HG02678 (cell line): ENCODE measurements around the gene KCND1.
"Not testable (repeated sequence)": the region's sequence is repeated elsewhere in the genome, so short reads cannot be mapped to it uniquely, and the experiment has no call there.

Experiments used
- ATAC-seq: cut with Tn5 transposase; IDR thresholded peaks from one replicate; pipeline ENCODE4 v1.9.1; 2021; ENCODE audit warnings: mild to moderate bottlenecking, moderate library complexity; ENCODE audit not compliant: unreplicated experiment

KCND1 gene

GRCh38 chrX:48971249-48972219 lies at the start of gene KCND1:
Gene KCND1, minus strand, starts transcription at chrX:48971844. Its CDS starts 1,573 bp downstream, at chrX:48970271.
- ATAC-seq, result no peak

GRCh38 chrX:49019599-49020249 lies 48.1 kb upstream of the KCND1 start:
- ATAC-seq, result no peak

GRCh38 chrX:49019050-49019449 lies 47.4 kb upstream of the KCND1 start:
- ATAC-seq, result no peak

GRCh38 chrX:49003696-49004095 lies 32.1 kb upstream of the KCND1 start:
- no peak for ATAC-seq

- ATAC-seq, result peak; percentile 82
Measured at GRCh38 chrX:49002091-49002935, 30.7 kb upstream of the KCND1 start, which contains the start of gene GRIPAP1. Gene GRIPAP1, minus strand, starts transcription at chrX:49002264. Its CDS starts 35 bp downstream, at chrX:49002229.

GRCh38 chrX:49001521-49002090 lies 30.0 kb upstream of the KCND1 start:
- ATAC-seq, result peak; percentile 33

- no peak for ATAC-seq
Measured at GRCh38 chrX:49000636-49001035, 29.0 kb upstream of the KCND1 start.

GRCh38 chrX:48999030-48999429 lies 27.4 kb upstream of the KCND1 start:
- ATAC-seq, result no peak

- ATAC-seq, result no peak
Measured at GRCh38 chrX:48998391-48998790, 26.7 kb upstream of the KCND1 start.

- ATAC-seq, result no peak
Measured at GRCh38 chrX:48997865-48998264, 26.2 kb upstream of the KCND1 start.

- no peak for ATAC-seq
Measured at GRCh38 chrX:48997455-48997854, 25.8 kb upstream of the KCND1 start.

- ATAC-seq, result no peak
Measured at GRCh38 chrX:48996969-48997368, 25.3 kb upstream of the KCND1 start.

- no peak for ATAC-seq
Measured at GRCh38 chrX:48992341-48992740, 20.7 kb upstream of the KCND1 start.

- ATAC-seq, result no peak
Measured at GRCh38 chrX:48989483-48989882, 17.8 kb upstream of the KCND1 start.

- ATAC-seq, result no peak
Measured at GRCh38 chrX:48983896-48984295, 12.3 kb upstream of the KCND1 start.

- no peak for ATAC-seq
Measured at GRCh38 chrX:48983081-48983480, 11.4 kb upstream of the KCND1 start.

GRCh38 chrX:48981178-48981577 lies 9.5 kb upstream of the KCND1 start:
- no peak for ATAC-seq

GRCh38 chrX:48980341-48980740 lies 8.7 kb upstream of the KCND1 start:
- ATAC-seq, result not testable (repeated sequence)

GRCh38 chrX:48978226-48978625 lies 6.6 kb upstream of the KCND1 start:
- ATAC-seq, result no peak

- no peak for ATAC-seq
Measured at GRCh38 chrX:48976086-48976485, 4.4 kb upstream of the KCND1 start.

GRCh38 chrX:48975541-48975940 lies 3.9 kb upstream of the KCND1 start:
- no peak for ATAC-seq
